H1 (cell line): Measurements from ENCODE around the gene DNAAF8. TPM values are rescaled to one million over a fixed set of nuclear protein-coding genes. Genes with fewer than 3 reads are reported as not detected.

Experiments
- CHD7 ChIP-seq: fragments of 300-600 bp; sonication (generic); IDR thresholded peaks from 2 replicates; pipeline ENCODE4 v1.7.1; 2012; ENCODE audit warnings: low read length, moderate library complexity, mild to moderate bottlenecking, inconsistent platforms; ENCODE audit not compliant: insufficient replicate concordance
- polyA plus RNA-seq, 7 experiments: library from polyadenylated mRNA; depleted of rRNA in 3 of 7; stranded (reverse) in 5 of 7; unstranded in 2 of 7; fragments of >200 nt in 5 of 7; fragments of 200-250 nt in 2 of 7; gene quantifications; 1 replicate in 5 of 7; 2 replicates in 1 of 7; 4 replicates in 1 of 7; pipeline versions ENCODE4 v1.2.1 to v1.2.3, GENCODE V29; 2011 to 2013; ENCODE audit warnings: missing spikeins in 2 of 7, mixed read lengths in 2 of 7
- total RNA-seq: library from RNA; stranded (reverse); fragmentation: NEBNext Ultra II Directional; extraction: Animal tissue kit (Norgen Biotek cat#: 25700); gene quantifications from 2 replicates; pipeline ENCODE4 v1.2.1, GENCODE V29; 2021

Gene DNAAF8
- total and polyA plus RNA-seq, 2 of the 8 experiments (the other 6 are each of a cell fraction or from before 2014, with no cell fraction given): 0.39 TPM; not detected in 1

- TF ChIP-seq CHD7: no peak
- TF ChIP-seq, all 59 proteins: peak for 0
These were observed 31.9 kb upstream of the DNAAF8 start (continued) for GRCh38 chr16:4702466-4702808.
